DND-41 (cell line): ENCODE measurements around the gene DTNB.
"Not testable (repeated sequence)": the region's sequence is repeated elsewhere in the genome, so short reads cannot be mapped to it uniquely, and the experiment has no call there.

Source experiments
- ATAC-seq: fragments of 200-7000 bp; cut with Tn5 transposase; 3 replicates; pipeline ENCODE4 v1.9.1; 2021; ENCODE audit warnings: low read depth; ENCODE audit not compliant: insufficient read depth
- DNase-seq: peaks from one replicate; pipeline ENCODE4 v3.0.0-alpha.2; 2020
- H2AFZ ChIP-seq: 2 replicates; pipeline ENCODE4 v1.6.0; 2012; ENCODE audit warnings: low read depth, low read length
- H3K27ac ChIP-seq: 2 replicates; pipeline ENCODE4 v1.5.1; 2012; ENCODE audit warnings: low read length, inconsistent platforms
- H3K27me3 ChIP-seq: fragments of 200-600 bp; sonication (generic); 2 replicates; pipeline ENCODE4 v1.6.0; 2012; ENCODE audit warnings: low read length, mild to moderate bottlenecking, inconsistent platforms; ENCODE audit not compliant: insufficient read depth, poor library complexity
- H3K36me3 ChIP-seq: 2 replicates; pipeline ENCODE4 v1.5.1; 2012; ENCODE audit warnings: low read length, inconsistent platforms; ENCODE audit not compliant: insufficient read depth
- H3K4me1 ChIP-seq: 2 replicates; pipeline ENCODE4 v1.5.1; 2012; ENCODE audit warnings: mild to moderate bottlenecking, low read length; ENCODE audit not compliant: insufficient read depth
- H3K4me2 ChIP-seq: 2 replicates; pipeline ENCODE4 v1.6.0; 2012; ENCODE audit warnings: mild to moderate bottlenecking, moderate library complexity, low read length, inconsistent platforms; ENCODE audit not compliant: insufficient read depth
- H3K4me3 ChIP-seq, 2 experiments: fragments of 200-600 bp in 1 of 2; shearing (Covaris generic) in 1 of 2; 2 replicates each; pipeline ENCODE4 v1.5.1; 2012 to 2016; ENCODE audit warnings: inconsistent platforms in 2 of 2, low read length in 2 of 2, mild to moderate bottlenecking in 2 of 2, low read depth in 1 of 2, moderate library complexity in 1 of 2
- H3K79me2 ChIP-seq: 2 replicates; pipeline ENCODE4 v1.6.0; 2012; ENCODE audit warnings: low read length, inconsistent platforms; ENCODE audit not compliant: insufficient read depth
- H3K9ac ChIP-seq: 2 replicates; pipeline ENCODE4 v1.6.0; 2012; ENCODE audit warnings: low read depth, mild to moderate bottlenecking, inconsistent platforms, low read length, moderate library complexity
- H3K9me3 ChIP-seq: 2 replicates; pipeline ENCODE4 v1.5.1; 2012; ENCODE audit warnings: low read length, moderate library complexity, mild to moderate bottlenecking, inconsistent platforms; ENCODE audit not compliant: insufficient read depth, severe bottlenecking
- H4K20me1 ChIP-seq: 2 replicates; pipeline ENCODE4 v1.6.0; 2012; ENCODE audit warnings: low read length; ENCODE audit not compliant: insufficient read depth
- EZH2 ChIP-seq: IDR thresholded peaks from 3 replicates; pipeline ENCODE4 v1.6.1; 2012; ENCODE audit warnings: borderline replicate concordance, low read depth, mild to moderate bottlenecking, moderate library complexity, low read length, inconsistent platforms; ENCODE audit not compliant: severe bottlenecking
- TF ChIP-seq, protein P1 (sequence below): IDR thresholded peaks from 2 replicates; pipeline ENCODE4 v1.5.1; 2012; ENCODE audit warnings: borderline replicate concordance, low read length, moderate library complexity, mild to moderate bottlenecking; ENCODE audit not compliant: poor library complexity, severe bottlenecking; ENCODE audit errors: extremely low read depth

The DTNB gene

GRCh38 chr2:25666218-25666617 is 7.2 kb downstream of the DTNB start:
- H2AFZ ChIP-seq: no peak overlapping the region
- H3K9ac ChIP-seq: no peak overlapping the region
- DNase-seq (no peak), ATAC-seq (no peak)
- H3K27me3 ChIP-seq: no peaks in the 10 kb centered on the region
- H3K4me1 ChIP-seq: peaks cover under 1% of the 10 kb centered on the region; the same call in 1 of the 2 replicates
- no peak overlapping the region for H3K4me3 ChIP-seq
- no peaks in the 10 kb centered on the region for H3K36me3 ChIP-seq
- H3K4me2 ChIP-seq: no peak overlapping the region
- TF ChIP-seq, protein P1, sequence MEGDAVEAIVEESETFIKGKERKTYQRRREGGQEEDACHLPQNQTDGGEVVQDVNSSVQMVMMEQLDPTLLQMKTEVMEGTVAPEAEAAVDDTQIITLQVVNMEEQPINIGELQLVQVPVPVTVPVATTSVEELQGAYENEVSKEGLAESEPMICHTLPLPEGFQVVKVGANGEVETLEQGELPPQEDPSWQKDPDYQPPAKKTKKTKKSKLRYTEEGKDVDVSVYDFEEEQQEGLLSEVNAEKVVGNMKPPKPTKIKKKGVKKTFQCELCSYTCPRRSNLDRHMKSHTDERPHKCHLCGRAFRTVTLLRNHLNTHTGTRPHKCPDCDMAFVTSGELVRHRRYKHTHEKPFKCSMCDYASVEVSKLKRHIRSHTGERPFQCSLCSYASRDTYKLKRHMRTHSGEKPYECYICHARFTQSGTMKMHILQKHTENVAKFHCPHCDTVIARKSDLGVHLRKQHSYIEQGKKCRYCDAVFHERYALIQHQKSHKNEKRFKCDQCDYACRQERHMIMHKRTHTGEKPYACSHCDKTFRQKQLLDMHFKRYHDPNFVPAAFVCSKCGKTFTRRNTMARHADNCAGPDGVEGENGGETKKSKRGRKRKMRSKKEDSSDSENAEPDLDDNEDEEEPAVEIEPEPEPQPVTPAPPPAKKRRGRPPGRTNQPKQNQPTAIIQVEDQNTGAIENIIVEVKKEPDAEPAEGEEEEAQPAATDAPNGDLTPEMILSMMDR: no peak
- TF ChIP-seq EZH2: no peak
- no peak overlapping the region for H3K27ac ChIP-seq
- no peaks in the 10 kb centered on the region for H3K9me3 ChIP-seq
- H3K79me2 ChIP-seq: peaks cover 26% of the 10 kb centered on the region
- H4K20me1 ChIP-seq: peaks cover 10% of the 10 kb centered on the region; the same call in 1 of the 2 replicates

DNA sequence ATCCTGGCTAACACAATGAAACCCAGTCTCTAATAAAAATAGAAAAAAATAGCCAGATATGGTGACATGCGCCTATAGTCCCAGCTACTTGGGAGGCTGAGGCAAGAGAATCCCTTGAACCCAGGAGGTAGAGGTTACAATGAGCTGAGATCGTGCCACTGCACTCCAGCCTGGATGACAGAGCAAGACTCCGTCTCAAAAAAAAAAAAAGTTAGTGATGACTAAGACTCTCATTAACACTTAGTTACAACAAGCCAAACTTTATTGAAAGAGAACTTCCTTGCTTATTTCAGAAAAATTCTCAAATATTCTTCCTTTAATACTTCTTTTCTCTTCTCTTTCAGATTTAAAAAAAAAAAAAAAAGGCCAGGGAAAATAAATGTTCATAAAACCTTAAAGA is 7.9 kb downstream of the DTNB start:
- not testable (repeated sequence) for H3K4me3 ChIP-seq, ATAC-seq

DNA sequence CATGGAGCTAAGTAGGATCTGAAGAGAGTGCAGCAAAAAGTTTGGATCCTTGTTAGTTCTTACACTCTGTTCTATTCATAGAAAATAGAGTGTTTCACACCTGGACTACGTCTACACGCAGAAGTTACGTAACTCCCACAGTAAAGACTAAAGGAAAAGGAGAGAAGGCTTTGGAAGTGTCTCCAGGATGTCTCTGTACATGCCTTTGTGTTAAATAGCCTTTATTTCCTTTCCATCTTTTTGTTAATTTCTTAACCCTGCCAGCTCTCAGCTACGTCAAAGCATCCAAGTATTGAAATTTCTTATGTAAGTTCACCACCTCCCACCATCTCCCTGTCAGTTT is 8.4 kb downstream of the DTNB start:
- no peak overlapping the region for H3K27ac ChIP-seq
- H3K4me3 ChIP-seq: no peak overlapping the region
- peaks cover 2% of the 10 kb centered on the region; the same call in 1 of the 2 replicates for H4K20me1 ChIP-seq
- no peaks in the 10 kb centered on the region for H3K27me3 ChIP-seq
- H2AFZ ChIP-seq: no peak overlapping the region
- ATAC-seq: no peak
- H3K79me2 ChIP-seq: peaks cover 18% of the 10 kb centered on the region
- H3K9me3 ChIP-seq: no peaks in the 10 kb centered on the region
- TF ChIP-seq, protein P1: no peak
- no peak for TF ChIP-seq EZH2
- no peaks in the 10 kb centered on the region for H3K4me1 ChIP-seq
- DNase-seq: no peak
- no peak overlapping the region for H3K9ac ChIP-seq
- no peak overlapping the region for H3K4me2 ChIP-seq
- H3K36me3 ChIP-seq: no peaks in the 10 kb centered on the region

More for the DNA sequence above, 7.9 kb downstream of the DTNB start:
- H3K36me3 ChIP-seq, H3K27ac ChIP-seq, H3K9ac ChIP-seq, H3K4me1 ChIP-seq, H3K4me2 ChIP-seq, DNase-seq, H3K27me3 ChIP-seq, H3K9me3 ChIP-seq, H4K20me1 ChIP-seq, H2AFZ ChIP-seq: not testable (repeated sequence)
- H3K79me2 ChIP-seq: peaks cover 19% of the 10 kb centered on the region

DNA sequence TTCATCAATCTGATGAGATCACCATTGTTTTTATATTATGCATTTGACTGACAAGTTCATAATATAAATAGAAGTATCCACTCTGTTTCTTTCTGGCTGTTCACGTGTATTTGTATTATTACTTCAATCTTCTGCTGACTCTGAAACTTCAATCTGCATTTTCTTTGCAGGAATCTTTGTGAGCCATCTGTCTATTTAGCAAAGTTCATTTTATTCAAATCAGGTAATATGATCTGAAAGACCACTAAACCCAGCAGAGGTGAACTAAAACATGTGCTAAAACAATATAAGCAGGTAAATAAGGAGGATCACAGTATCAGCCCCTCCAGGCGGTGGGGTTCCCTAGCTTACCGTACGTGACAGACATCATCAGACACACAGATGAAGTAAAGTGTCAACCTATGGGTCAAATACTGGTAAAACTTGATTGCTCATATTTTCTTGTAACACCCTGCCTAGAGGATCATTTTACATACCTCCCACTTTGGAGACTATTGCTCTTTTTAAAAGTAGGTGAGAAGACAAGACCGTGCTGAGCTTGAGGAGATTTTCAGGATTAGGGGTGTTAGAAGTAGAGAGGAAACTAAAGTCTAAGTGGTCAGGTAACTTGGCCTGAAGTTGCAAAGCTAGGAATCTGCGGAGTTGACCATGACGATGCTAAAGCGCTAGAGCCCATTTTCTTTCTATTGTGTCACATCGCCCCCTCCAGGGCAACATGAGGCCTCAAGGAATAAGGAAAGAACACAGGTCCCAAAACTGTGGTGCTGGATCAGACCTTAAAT is 9.0 kb downstream of the DTNB start:
- Histone ChIP-seq H3K79me2 (peaks cover 18% of the 10 kb centered on the region), H3K4me3 (no peak overlapping the region), H2AFZ (no peak overlapping the region), H3K4me2 (no peak overlapping the region), H3K27me3 (no peaks in the 10 kb centered on the region), H3K36me3 (no peaks in the 10 kb centered on the region), H3K9ac (no peak overlapping the region), H3K9me3 (no peaks in the 10 kb centered on the region), H4K20me1 (no peaks in the 10 kb centered on the region), H3K27ac (no peak overlapping the region), H3K4me1 (no peaks in the 10 kb centered on the region)
- no peak for TF ChIP-seq EZH2
- TF ChIP-seq, protein P1: peak; percentile 63
- no peak for ATAC-seq
- peak; percentile 23 for DNase-seq
